Uterus (tissue), 4 donors: Measurements from ENCODE around the gene EFNA1. TPM values are rescaled to one million over a fixed set of nuclear protein-coding genes. Genes with fewer than 3 reads are reported as not detected.

Experiments used
- DNase-seq, 2 donors: peaks; one replicate each; pipeline ENCODE4 v3.0.0-alpha.2; 2019 to 2020
- H3K27ac ChIP-seq, 2 donors: fragments of 200-600 bp; sonication (generic); 1 replicate in 1 of 2; 2 replicates in 1 of 2; pipeline ENCODE4 v1.5.1; 2016 to 2018
- H3K27me3 ChIP-seq, 2 donors: fragments of 200-600 bp; sonication (generic); one replicate each; pipeline ENCODE4 v1.5.1; 2018 to 2019; ENCODE audit warnings: control low read depth in 1 of 2
- H3K36me3 ChIP-seq, 2 donors: fragments of 200-600 bp; sonication (generic); one replicate each; pipeline ENCODE4 v1.5.1; 2019; ENCODE audit warnings: control low read depth in 1 of 2
- H3K4me1 ChIP-seq, 2 donors: fragments of 200-600 bp; sonication (generic); one replicate each; pipeline ENCODE4 v1.5.1; 2018 to 2019; ENCODE audit warnings: control low read depth in 1 of 2
- H3K4me3 ChIP-seq, 2 donors: fragments of 200-600 bp; sonication (generic); 1 replicate in 1 of 2; 2 replicates in 1 of 2; pipeline ENCODE4 v1.5.1; 2018 to 2019; ENCODE audit warnings: mild to moderate bottlenecking in 1 of 2
- H3K9me3 ChIP-seq, 2 donors: fragments of 200-600 bp; sonication (generic); one replicate each; pipeline ENCODE4 v1.5.1; 2019; ENCODE audit warnings: control low read depth in 1 of 2
- POLR2A ChIP-seq, 2 donors: fragments of 450-650 bp; IDR thresholded peaks; one replicate each; pipeline ENCODE4 v1.6.1; 2016; ENCODE audit warnings: antibody characterized with exemption in 2 of 2, mild to moderate bottlenecking in 1 of 2, moderate library complexity in 1 of 2
- intact Hi-C: fragments of 100-400 bp; cut with DNase I; formaldehyde crosslinking; loops from one replicate; pipeline ENCODE4 v1.15.1; 2023; ENCODE audit warnings: low total_unique reads
- total RNA-seq, 4 donors: library from RNA; depleted of rRNA in 3 of 4; stranded (reverse); fragments of >200 nt in 3 of 4; gene quantifications; one replicate each; pipeline versions ENCODE4 v1.1.0 to v1.2.4, GENCODE V29; 2014 to 2023
- TF ChIP-seq, protein P1 (sequence below), 4 experiments: fragments of 200-600 bp in 2 of 4; fragments of 450-650 bp in 2 of 4; sonication (generic) in 2 of 4; IDR thresholded peaks; one replicate each; pipeline ENCODE4 v1.5.1; 2016 to 2019; ENCODE audit warnings: antibody characterized with exemption in 4 of 4, mild to moderate bottlenecking in 2 of 4, moderate library complexity in 1 of 4
- donor health status: DM: yes; HTN: yes; CAD: no.

Gene EFNA1
- total RNA-seq, 4 donors from 2014 or later = 22.3 to 58.5 (median 36.5) TPM

DNA sequence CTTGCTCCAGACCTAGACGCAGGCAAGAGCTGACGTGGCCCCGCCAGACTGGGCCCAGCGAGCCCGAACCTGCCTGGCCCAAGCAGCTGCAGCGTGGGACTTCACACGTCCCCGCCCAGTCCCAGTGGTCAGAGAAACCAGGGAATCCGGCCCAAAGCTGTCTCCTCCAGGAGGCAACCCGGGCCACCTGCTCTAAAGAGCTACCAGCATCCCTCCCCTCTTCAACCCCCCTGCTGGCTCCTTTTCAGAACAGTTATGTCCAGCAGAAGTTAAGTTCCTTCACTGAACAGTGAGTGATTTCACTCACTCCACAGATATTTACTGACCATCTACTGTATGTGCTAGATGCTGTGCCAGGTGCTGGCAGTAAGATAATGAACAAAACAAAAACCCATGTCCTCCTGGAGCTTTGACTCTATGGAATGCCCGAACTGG lies 2.1 kb upstream of the EFNA1 start:
- no peak for DNase-seq
- intact Hi-C loops = no loop called here
- H3K4me3 ChIP-seq = no peak overlapping the region
- peak overlapping the region; percentile 52 to 74 for H3K27ac ChIP-seq
- H3K9me3 ChIP-seq = no peaks in the 10 kb centered on the region
- peaks cover 0 to 23% of the 10 kb centered on the region in 2 donors for H3K4me1 ChIP-seq
- no peaks in the 10 kb centered on the region for H3K27me3 ChIP-seq
- TF ChIP-seq POLR2A (IDR thresholded peaks at IDR 0.05) = no peak
- TF ChIP-seq, protein P1, sequence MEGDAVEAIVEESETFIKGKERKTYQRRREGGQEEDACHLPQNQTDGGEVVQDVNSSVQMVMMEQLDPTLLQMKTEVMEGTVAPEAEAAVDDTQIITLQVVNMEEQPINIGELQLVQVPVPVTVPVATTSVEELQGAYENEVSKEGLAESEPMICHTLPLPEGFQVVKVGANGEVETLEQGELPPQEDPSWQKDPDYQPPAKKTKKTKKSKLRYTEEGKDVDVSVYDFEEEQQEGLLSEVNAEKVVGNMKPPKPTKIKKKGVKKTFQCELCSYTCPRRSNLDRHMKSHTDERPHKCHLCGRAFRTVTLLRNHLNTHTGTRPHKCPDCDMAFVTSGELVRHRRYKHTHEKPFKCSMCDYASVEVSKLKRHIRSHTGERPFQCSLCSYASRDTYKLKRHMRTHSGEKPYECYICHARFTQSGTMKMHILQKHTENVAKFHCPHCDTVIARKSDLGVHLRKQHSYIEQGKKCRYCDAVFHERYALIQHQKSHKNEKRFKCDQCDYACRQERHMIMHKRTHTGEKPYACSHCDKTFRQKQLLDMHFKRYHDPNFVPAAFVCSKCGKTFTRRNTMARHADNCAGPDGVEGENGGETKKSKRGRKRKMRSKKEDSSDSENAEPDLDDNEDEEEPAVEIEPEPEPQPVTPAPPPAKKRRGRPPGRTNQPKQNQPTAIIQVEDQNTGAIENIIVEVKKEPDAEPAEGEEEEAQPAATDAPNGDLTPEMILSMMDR (IDR thresholded peaks at IDR 0.05) = no peak
- no peaks in the 10 kb centered on the region for H3K36me3 ChIP-seq

DNA sequence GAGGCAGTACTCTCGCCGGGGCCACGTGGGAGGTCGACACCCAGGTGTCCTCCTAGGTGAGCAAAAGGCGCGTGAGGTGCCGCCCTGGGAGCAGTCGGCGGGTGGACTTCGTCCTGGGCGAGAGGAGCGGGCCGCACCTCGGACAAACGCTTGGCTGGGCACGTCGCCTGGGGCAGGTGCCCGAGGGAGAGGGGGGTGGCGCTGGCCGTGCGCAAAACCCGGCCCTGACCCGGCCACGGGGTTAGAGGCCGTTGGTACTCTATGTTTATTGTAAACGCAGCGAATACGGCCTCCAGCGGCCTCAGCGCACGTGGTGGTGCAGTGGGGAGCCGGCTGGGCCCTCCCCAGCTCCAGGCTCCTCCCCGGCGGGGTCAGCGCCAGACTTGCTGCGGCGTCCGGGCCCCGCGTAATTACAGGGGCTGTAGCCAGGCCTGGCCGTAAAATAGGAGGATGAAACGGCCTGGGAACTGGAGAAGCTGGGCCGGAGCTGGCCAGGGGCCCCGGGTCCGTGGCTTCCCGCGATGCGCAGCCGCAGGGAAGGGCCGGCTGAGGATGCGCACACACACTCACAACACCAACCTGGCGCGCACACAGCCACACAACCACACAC lies 1.6 kb upstream of the EFNA1 start:
- H3K4me1 ChIP-seq = peaks cover 0 to 23% of the 10 kb centered on the region in 2 donors
- no peaks in the 10 kb centered on the region for H3K36me3 ChIP-seq
- peak overlapping the region; percentile 62 for H3K4me3 ChIP-seq
- no peaks in the 10 kb centered on the region for H3K27me3 ChIP-seq
- intact Hi-C loops = no loop called here
- peak; percentile 65 to 75 for DNase-seq
- peak overlapping the region; percentile 52 to 74 for H3K27ac ChIP-seq
- TF ChIP-seq, protein P1 (IDR thresholded peaks at IDR 0.05) = no peak
- no peak for TF ChIP-seq POLR2A (IDR thresholded peaks at IDR 0.05)
- no peaks in the 10 kb centered on the region for H3K9me3 ChIP-seq

DNA sequence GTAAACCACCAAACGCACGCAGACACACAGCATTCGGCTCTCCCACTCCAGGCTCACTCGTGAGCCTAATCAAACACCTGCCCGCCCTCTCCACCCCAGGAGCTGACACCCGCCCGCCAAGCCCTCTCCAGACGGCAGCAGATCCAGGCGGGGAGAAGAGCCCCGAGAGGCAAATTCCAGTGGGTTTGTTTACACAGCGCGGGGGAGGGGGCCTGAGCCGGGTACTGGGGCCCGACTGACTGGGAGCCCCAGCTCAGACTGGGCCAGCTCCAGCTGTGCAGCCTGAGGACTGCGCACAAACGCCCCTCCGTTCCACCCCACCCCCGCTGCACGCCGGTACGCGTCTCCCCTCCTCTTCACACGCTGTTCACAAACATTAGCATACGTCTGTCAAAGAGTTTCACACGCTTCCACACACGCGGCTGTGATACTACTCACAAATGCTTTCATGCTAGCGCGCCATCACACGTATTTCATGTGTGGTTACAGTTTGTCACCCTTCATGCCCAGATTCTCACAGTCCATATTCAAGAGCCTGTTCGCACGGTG lies 1.0 kb upstream of the EFNA1 start:
- Histone ChIP-seq H3K4me3 (peak overlapping the region; percentile 62), H3K9me3 (no peaks in the 10 kb centered on the region), H3K4me1 (peaks cover 0 to 23% of the 10 kb centered on the region in 2 donors), H3K36me3 (no peaks in the 10 kb centered on the region), H3K27me3 (no peaks in the 10 kb centered on the region), H3K27ac (peak overlapping the region; percentile 52 to 74)
- peak in 1 of 2 donors; percentile 28 for DNase-seq
- TF ChIP-seq POLR2A (IDR thresholded peaks at IDR 0.05) = no peak
- TF ChIP-seq, protein P1 (IDR thresholded peaks at IDR 0.05) = no peak
- intact Hi-C loops = no loop called here

DNA sequence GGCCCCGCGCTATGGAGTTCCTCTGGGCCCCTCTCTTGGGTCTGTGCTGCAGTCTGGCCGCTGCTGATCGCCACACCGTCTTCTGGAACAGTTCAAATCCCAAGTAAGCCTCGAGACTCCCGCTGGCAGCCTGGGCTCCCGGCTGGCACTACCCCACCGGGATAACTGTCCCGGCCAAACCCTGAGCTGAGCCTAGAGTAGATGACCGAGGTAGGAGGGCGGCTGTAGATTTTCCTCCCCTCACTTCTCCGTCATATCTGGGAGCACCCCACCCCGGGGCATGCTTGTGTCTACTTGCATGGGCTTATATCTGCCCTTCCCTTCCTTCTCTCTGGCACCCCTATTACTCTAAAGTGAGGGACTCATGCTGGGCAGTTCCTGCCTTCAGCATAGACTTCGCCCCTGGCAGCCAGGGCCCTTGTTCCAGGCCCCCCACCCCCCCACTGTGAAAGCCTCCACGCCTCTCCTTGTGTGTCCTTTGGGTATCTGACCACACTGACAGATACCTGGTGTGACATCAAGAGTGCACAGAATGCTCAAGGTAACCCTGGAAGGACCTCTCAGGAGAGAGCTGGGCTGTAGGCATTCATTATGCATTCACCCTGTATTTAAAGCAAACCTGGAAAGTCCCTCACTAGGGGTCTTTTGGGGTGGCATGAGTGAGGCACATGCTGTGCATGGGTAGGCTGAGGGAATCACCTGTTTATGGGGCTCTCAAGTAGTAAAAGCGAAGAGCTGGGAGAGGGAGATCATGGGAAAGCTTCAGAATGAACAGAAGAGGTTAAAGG lies 485 bp downstream of the EFNA1 start:
- DNase-seq = no peak
- Histone ChIP-seq H3K4me1 (peaks cover 0 to 23% of the 10 kb centered on the region in 2 donors), H3K27me3 (no peaks in the 10 kb centered on the region), H3K27ac (peak overlapping the region; percentile 74 to 83), H3K36me3 (no peaks in the 10 kb centered on the region), H3K9me3 (no peaks in the 10 kb centered on the region), H3K4me3 (peak overlapping the region; percentile 62)
- intact Hi-C loops = no loop called here
- TF ChIP-seq, protein P1 (IDR thresholded peaks at IDR 0.05) = no peak
- TF ChIP-seq POLR2A (IDR thresholded peaks at IDR 0.05) = no peak
